ENCODE measurements around the gene TMED10.

The TMED10 gene

DNA sequence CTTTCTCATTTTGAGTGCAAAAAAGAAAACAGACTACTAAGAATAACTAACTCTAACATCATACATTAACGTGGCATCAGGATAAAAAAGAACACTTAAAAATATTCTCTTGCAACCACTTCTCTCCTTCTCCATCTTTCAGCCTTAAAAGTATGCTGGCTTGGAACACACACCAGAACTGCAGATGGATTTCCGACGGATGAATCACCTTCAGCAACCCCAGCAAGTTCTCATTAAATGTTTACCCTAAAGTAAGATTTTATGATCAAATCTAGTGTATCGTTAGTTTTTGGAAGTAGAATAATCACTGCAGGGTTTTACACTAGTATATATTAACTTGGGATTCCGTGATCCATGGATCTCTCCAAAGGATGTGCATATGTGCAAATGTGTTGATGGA is 50.8 kb downstream of the TMED10 start:
- TF ChIP-seq, protein P1, sequence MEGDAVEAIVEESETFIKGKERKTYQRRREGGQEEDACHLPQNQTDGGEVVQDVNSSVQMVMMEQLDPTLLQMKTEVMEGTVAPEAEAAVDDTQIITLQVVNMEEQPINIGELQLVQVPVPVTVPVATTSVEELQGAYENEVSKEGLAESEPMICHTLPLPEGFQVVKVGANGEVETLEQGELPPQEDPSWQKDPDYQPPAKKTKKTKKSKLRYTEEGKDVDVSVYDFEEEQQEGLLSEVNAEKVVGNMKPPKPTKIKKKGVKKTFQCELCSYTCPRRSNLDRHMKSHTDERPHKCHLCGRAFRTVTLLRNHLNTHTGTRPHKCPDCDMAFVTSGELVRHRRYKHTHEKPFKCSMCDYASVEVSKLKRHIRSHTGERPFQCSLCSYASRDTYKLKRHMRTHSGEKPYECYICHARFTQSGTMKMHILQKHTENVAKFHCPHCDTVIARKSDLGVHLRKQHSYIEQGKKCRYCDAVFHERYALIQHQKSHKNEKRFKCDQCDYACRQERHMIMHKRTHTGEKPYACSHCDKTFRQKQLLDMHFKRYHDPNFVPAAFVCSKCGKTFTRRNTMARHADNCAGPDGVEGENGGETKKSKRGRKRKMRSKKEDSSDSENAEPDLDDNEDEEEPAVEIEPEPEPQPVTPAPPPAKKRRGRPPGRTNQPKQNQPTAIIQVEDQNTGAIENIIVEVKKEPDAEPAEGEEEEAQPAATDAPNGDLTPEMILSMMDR (IDR thresholded peaks at IDR 0.05; ENCODE audit: control insufficient read depth, extremely low read depth, insufficient read depth): no peak
- H3K4me3 ChIP-seq (ENCODE audit: low read depth, low read length): peak overlapping the region; percentile 87
- no peak for DNase-seq (ENCODE audit: low read depth)

- H3K4me3 ChIP-seq (ENCODE audit: low read depth, low read length): no peak overlapping the region
- TF ChIP-seq, protein P1 (IDR thresholded peaks at IDR 0.05; ENCODE audit: control insufficient read depth, extremely low read depth, insufficient read depth): no peak
- DNase-seq (ENCODE audit: low read depth): no peak
Measured at GRCh38 chr14:75123991-75124390, 52.4 kb downstream of the TMED10 start.

DNA sequence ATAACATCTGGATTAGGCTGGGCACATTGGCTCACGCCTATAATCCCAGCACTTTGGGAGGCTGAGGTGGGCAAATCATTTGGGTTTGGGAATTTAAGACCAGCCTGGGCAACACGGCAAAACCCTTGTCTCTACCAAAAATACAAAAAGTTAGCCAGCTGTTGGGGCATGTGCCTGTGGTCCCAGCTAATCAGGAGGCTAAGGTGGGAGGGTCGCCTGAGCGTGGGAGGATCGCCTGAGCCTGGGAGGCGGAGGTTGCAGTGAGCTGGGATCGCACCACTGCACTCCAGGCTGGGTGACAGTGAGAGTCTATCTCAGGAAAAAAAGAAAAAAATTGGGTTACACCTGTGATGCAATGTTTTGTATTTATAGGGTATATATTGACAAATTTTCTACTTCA is 54.9 kb downstream of the TMED10 start:
- DNase-seq (ENCODE audit: low read depth): no peak
- TF ChIP-seq, protein P1 (IDR thresholded peaks at IDR 0.05; ENCODE audit: control insufficient read depth, extremely low read depth, insufficient read depth): no peak
- H3K4me3 ChIP-seq (ENCODE audit: low read depth, low read length): no peak overlapping the region

DNA sequence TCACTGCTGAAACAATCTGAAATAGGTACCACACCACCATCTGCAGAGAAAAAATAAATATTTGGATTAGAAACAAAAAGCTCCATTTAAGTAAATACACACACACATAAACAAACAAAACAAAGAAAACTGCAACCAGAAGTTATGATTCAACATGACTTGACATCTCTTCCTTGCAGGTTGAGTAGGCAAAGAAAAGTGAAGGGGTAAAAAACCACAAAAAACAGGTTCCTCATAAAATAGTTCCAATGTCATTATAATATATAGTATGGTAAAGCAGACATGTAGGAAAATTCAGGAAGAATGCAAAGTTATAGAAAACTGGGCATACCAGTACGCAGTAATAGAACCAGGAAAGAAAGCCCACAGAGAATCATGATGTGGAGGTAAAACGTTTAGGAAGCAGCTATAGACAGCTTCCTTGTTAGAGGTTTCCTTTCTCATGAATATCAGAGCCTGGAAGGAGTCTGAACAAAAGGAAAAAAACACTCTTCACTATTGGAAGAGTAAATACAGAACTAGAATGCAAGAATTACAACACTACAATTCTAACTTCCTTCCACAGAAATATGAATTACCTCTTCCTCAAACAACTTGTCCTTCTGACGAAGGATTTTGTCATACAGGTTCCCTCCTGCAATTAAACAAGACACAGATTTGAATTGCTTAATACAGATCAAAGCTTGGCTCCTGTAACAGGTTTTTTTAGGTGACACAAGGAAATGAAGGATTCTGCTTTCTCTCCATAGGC is 55.7 kb downstream of the TMED10 start:
- no peak overlapping the region for H3K4me3 ChIP-seq (ENCODE audit: low read depth, low read length)
- no peak for DNase-seq (ENCODE audit: low read depth)
- TF ChIP-seq, protein P1 (IDR thresholded peaks at IDR 0.05; ENCODE audit: control insufficient read depth, extremely low read depth, insufficient read depth): no peak

GRCh38 chr14:75119056-75119455 is 57.4 kb downstream of the TMED10 start:
- no peak for DNase-seq (ENCODE audit: low read depth)
- TF ChIP-seq, protein P1 (IDR thresholded peaks at IDR 0.05; ENCODE audit: control insufficient read depth, extremely low read depth, insufficient read depth): no peak
- no peak overlapping the region for H3K4me3 ChIP-seq (ENCODE audit: low read depth, low read length)

- TF ChIP-seq, protein P1 (IDR thresholded peaks at IDR 0.05; ENCODE audit: control insufficient read depth, extremely low read depth, insufficient read depth): no peak
Measured at GRCh38 chr14:75113932-75114539, 62.4 kb downstream of the TMED10 start.

More at GRCh38 chr14:75113932-75114539, 62.4 kb downstream of the TMED10 start:
- H3K4me3 ChIP-seq (ENCODE audit: low read depth, low read length): no peak overlapping the region
- DNase-seq (ENCODE audit: low read depth): no peak
